ENCODE measurements around the gene SERPINI1. TPM values are rescaled to one million over a fixed set of nuclear protein-coding genes. Genes with fewer than 3 reads are reported as not detected.

SERPINI1 gene
- 1 to 10 TPM; 1.1 to 1.2 TPM for total RNA-seq

- Mint-ChIP-seq H3K4me1 (peaks cover 32% of the 10 kb centered on the region), H3K27me3 (no peaks in the 10 kb centered on the region)
Observed at GRCh38 chr3:167735233-167736138, at the start of gene SERPINI1. Gene SERPINI1 (plus strand): TSS chr3:167735721. CDS start chr3:167789129, 53,408 bp downstream.

GRCh38 chr3:167691366-167691765 lies 44.2 kb upstream of the SERPINI1 start:
- Mint-ChIP-seq H3K9me3 (no peaks in the 10 kb centered on the region), H3K27ac (peak overlapping the region; percentile 38), H3K27me3 (no peaks in the 10 kb centered on the region), H3K4me1 (peaks cover 28% of the 10 kb centered on the region), H3K4me3 (no peak overlapping the region), H3K36me3 (peaks cover 22% of the 10 kb centered on the region)
- peak; percentile 26 for DNase-seq

More at GRCh38 chr3:167735233-167736138, at the start of gene SERPINI1:
- no peaks in the 10 kb centered on the region for H3K9me3 Mint-ChIP-seq
- peaks cover 9% of the 10 kb centered on the region for H3K36me3 Mint-ChIP-seq
- H3K27ac Mint-ChIP-seq, result no peak within 1 kb of the TSS
- H3K4me3 Mint-ChIP-seq, result no peak within 1 kb of the TSS
- DNase-seq, result peak; percentile 77

GRCh38 chr3:167694121-167694520 lies 41.4 kb upstream of the SERPINI1 start:
- H3K4me1 Mint-ChIP-seq, result peaks cover 30% of the 10 kb centered on the region
- no peaks in the 10 kb centered on the region for H3K9me3 Mint-ChIP-seq
- DNase-seq, result no peak
- no peak overlapping the region for H3K27ac Mint-ChIP-seq
- no peak overlapping the region for H3K4me3 Mint-ChIP-seq
- peaks cover 21% of the 10 kb centered on the region for H3K36me3 Mint-ChIP-seq
- H3K27me3 Mint-ChIP-seq, result no peaks in the 10 kb centered on the region

- no peaks in the 10 kb centered on the region for H3K9me3 Mint-ChIP-seq
- no peaks in the 10 kb centered on the region for H3K27me3 Mint-ChIP-seq
- peaks cover 25% of the 10 kb centered on the region for H3K36me3 Mint-ChIP-seq
- no peak overlapping the region for H3K4me3 Mint-ChIP-seq
- peaks cover 12% of the 10 kb centered on the region for H3K4me1 Mint-ChIP-seq
- no peak overlapping the region for H3K27ac Mint-ChIP-seq
- no peak for DNase-seq
Observed at GRCh38 chr3:167700046-167700445, 35.5 kb upstream of the SERPINI1 start.

- Mint-ChIP-seq H3K4me1 (peaks cover 13% of the 10 kb centered on the region), H3K4me3 (no peak overlapping the region), H3K27me3 (no peaks in the 10 kb centered on the region), H3K27ac (no peak overlapping the region), H3K36me3 (peaks cover 22% of the 10 kb centered on the region), H3K9me3 (no peaks in the 10 kb centered on the region)
- no peak for DNase-seq
Observed at GRCh38 chr3:167700926-167701325, 34.6 kb upstream of the SERPINI1 start.

- Mint-ChIP-seq H3K27me3 (no peaks in the 10 kb centered on the region), H3K4me1 (peaks cover 13% of the 10 kb centered on the region), H3K4me3 (no peak overlapping the region), H3K27ac (no peak overlapping the region), H3K9me3 (no peaks in the 10 kb centered on the region), H3K36me3 (peaks cover 27% of the 10 kb centered on the region)
- no peak for DNase-seq
Observed at GRCh38 chr3:167705840-167706239, 29.7 kb upstream of the SERPINI1 start.

- peaks cover 40% of the 10 kb centered on the region for H3K4me1 Mint-ChIP-seq
- no peaks in the 10 kb centered on the region for H3K27me3 Mint-ChIP-seq
- peaks cover 46% of the 10 kb centered on the region for H3K36me3 Mint-ChIP-seq
- no peaks in the 10 kb centered on the region for H3K9me3 Mint-ChIP-seq
- no peak overlapping the region for H3K27ac Mint-ChIP-seq
- H3K4me3 Mint-ChIP-seq, result no peak overlapping the region
- no peak for DNase-seq
Observed at GRCh38 chr3:167709690-167710089, 25.8 kb upstream of the SERPINI1 start.

- Mint-ChIP-seq H3K4me1 (peaks cover 49% of the 10 kb centered on the region), H3K27me3 (no peaks in the 10 kb centered on the region), H3K4me3 (no peak overlapping the region), H3K36me3 (peaks cover 54% of the 10 kb centered on the region), H3K27ac (no peak overlapping the region), H3K9me3 (no peaks in the 10 kb centered on the region)
- DNase-seq, result no peak
Observed at GRCh38 chr3:167710552-167710951, 25.0 kb upstream of the SERPINI1 start.

- no peak for DNase-seq
- no peaks in the 10 kb centered on the region for H3K27me3 Mint-ChIP-seq
- H3K4me3 Mint-ChIP-seq, result no peak overlapping the region
- H3K9me3 Mint-ChIP-seq, result no peaks in the 10 kb centered on the region
- H3K4me1 Mint-ChIP-seq, result peaks cover 47% of the 10 kb centered on the region
- H3K27ac Mint-ChIP-seq, result no peak overlapping the region
- peaks cover 60% of the 10 kb centered on the region for H3K36me3 Mint-ChIP-seq
Observed at GRCh38 chr3:167711439-167711838, 24.1 kb upstream of the SERPINI1 start.

GRCh38 chr3:167712445-167712844 lies 23.1 kb upstream of the SERPINI1 start:
- Mint-ChIP-seq H3K4me3 (no peak overlapping the region), H3K4me1 (peaks cover 44% of the 10 kb centered on the region), H3K27me3 (no peaks in the 10 kb centered on the region), H3K9me3 (no peaks in the 10 kb centered on the region), H3K27ac (no peak overlapping the region), H3K36me3 (peaks cover 62% of the 10 kb centered on the region)
- DNase-seq, result no peak

GRCh38 chr3:167714871-167715270 lies 20.6 kb upstream of the SERPINI1 start:
- Mint-ChIP-seq H3K27me3 (no peaks in the 10 kb centered on the region), H3K9me3 (peaks cover 2% of the 10 kb centered on the region), H3K4me1 (peaks cover 52% of the 10 kb centered on the region), H3K4me3 (no peak overlapping the region), H3K27ac (no peak overlapping the region), H3K36me3 (peaks cover 72% of the 10 kb centered on the region)
- DNase-seq, result no peak

- peaks cover 70% of the 10 kb centered on the region for H3K36me3 Mint-ChIP-seq
- H3K27ac Mint-ChIP-seq, result no peak overlapping the region
- H3K27me3 Mint-ChIP-seq, result no peaks in the 10 kb centered on the region
- no peak overlapping the region for H3K4me3 Mint-ChIP-seq
- H3K4me1 Mint-ChIP-seq, result peaks cover 55% of the 10 kb centered on the region
- H3K9me3 Mint-ChIP-seq, result peaks cover 2% of the 10 kb centered on the region
- DNase-seq, result no peak
Observed at GRCh38 chr3:167716920-167717319, 18.6 kb upstream of the SERPINI1 start.

- Mint-ChIP-seq H3K36me3 (peaks cover 64% of the 10 kb centered on the region), H3K27me3 (no peaks in the 10 kb centered on the region), H3K4me1 (peaks cover 55% of the 10 kb centered on the region), H3K4me3 (no peak overlapping the region), H3K27ac (no peak overlapping the region), H3K9me3 (peaks cover 2% of the 10 kb centered on the region)
- no peak for DNase-seq
Observed at GRCh38 chr3:167718582-167718981, 16.9 kb upstream of the SERPINI1 start.

GRCh38 chr3:167723025-167723512 lies 12.5 kb upstream of the SERPINI1 start:
- H3K27ac Mint-ChIP-seq, result no peak overlapping the region

GRCh38 chr3:167723872-167724271 lies 11.6 kb upstream of the SERPINI1 start:
- DNase-seq, result no peak
- Mint-ChIP-seq H3K4me1 (peaks cover 61% of the 10 kb centered on the region), H3K9me3 (no peaks in the 10 kb centered on the region), H3K27me3 (no peaks in the 10 kb centered on the region), H3K36me3 (peaks cover 24% of the 10 kb centered on the region), H3K4me3 (no peak overlapping the region), H3K27ac (no peak overlapping the region)

More at GRCh38 chr3:167723025-167723512, 12.5 kb upstream of the SERPINI1 start:
- no peak overlapping the region for H3K4me3 Mint-ChIP-seq
- peaks cover 58% of the 10 kb centered on the region for H3K4me1 Mint-ChIP-seq
- peaks cover 2% of the 10 kb centered on the region for H3K9me3 Mint-ChIP-seq
- no peak for DNase-seq
- H3K27me3 Mint-ChIP-seq, result no peaks in the 10 kb centered on the region
- H3K36me3 Mint-ChIP-seq, result peaks cover 32% of the 10 kb centered on the region

GRCh38 chr3:167728176-167728575 lies 7.3 kb upstream of the SERPINI1 start:
- H3K4me1 Mint-ChIP-seq, result peaks cover 63% of the 10 kb centered on the region
- no peaks in the 10 kb centered on the region for H3K9me3 Mint-ChIP-seq
- H3K4me3 Mint-ChIP-seq, result no peak overlapping the region
- no peak overlapping the region for H3K27ac Mint-ChIP-seq
- no peak for DNase-seq
- peaks cover 7% of the 10 kb centered on the region for H3K36me3 Mint-ChIP-seq
- H3K27me3 Mint-ChIP-seq, result no peaks in the 10 kb centered on the region

Measured in activated naive CD8-positive, alpha-beta T cell treated with anti-CD3 and anti-CD28 coated beads for 36 hours (primary cell).